HG02840 (cell line): Measurements from ENCODE around the gene WDFY3.

ENCODE experiments used
- ATAC-seq: cut with Tn5 transposase; IDR thresholded peaks from one replicate; pipeline ENCODE4 v1.9.1; 2021; ENCODE audit warnings: mild to moderate bottlenecking, moderate library complexity, moderate number of reproducible peaks; ENCODE audit not compliant: unreplicated experiment, low FRiP score

The WDFY3 gene

GRCh38 chr4:84647312-84647884 is 319.1 kb downstream of the WDFY3 start:
- ATAC-seq = no peak

GRCh38 chr4:84644087-84644486 is 322.4 kb downstream of the WDFY3 start:
- ATAC-seq = no peak

GRCh38 chr4:84639145-84639544 is 327.3 kb downstream of the WDFY3 start:
- ATAC-seq = no peak

GRCh38 chr4:84638092-84638491 is 328.4 kb downstream of the WDFY3 start:
- no peak for ATAC-seq

- no peak for ATAC-seq
Observed at GRCh38 chr4:84634961-84635360, 331.5 kb downstream of the WDFY3 start.

- ATAC-seq = no peak
Observed at GRCh38 chr4:84632092-84632491, 334.4 kb downstream of the WDFY3 start.

GRCh38 chr4:84631573-84631972 is 334.9 kb downstream of the WDFY3 start:
- no peak for ATAC-seq

- no peak for ATAC-seq
Observed at GRCh38 chr4:84626673-84627072, 339.8 kb downstream of the WDFY3 start.

GRCh38 chr4:84623661-84624060 is 342.8 kb downstream of the WDFY3 start:
- no peak for ATAC-seq

- no peak for ATAC-seq
Observed at GRCh38 chr4:84622959-84623358, 343.5 kb downstream of the WDFY3 start.
